A549 treated with ZK216348 at 1 μM for 4 hours (cell line): Measurements from ENCODE around the gene NOVA1. TPM values are rescaled to one million over a fixed set of nuclear protein-coding genes. Genes with fewer than 3 reads are reported as not detected.

Experiments used
- total RNA-seq: library from RNA; stranded (reverse); fragments of 200-300 nt; extraction: Qiagen RNA extraction; gene quantifications from 5 replicates; pipeline ENCODE4 v1.2.3, GENCODE V29; 2022; ENCODE audit warnings: low read depth

The NOVA1 gene, protein sequence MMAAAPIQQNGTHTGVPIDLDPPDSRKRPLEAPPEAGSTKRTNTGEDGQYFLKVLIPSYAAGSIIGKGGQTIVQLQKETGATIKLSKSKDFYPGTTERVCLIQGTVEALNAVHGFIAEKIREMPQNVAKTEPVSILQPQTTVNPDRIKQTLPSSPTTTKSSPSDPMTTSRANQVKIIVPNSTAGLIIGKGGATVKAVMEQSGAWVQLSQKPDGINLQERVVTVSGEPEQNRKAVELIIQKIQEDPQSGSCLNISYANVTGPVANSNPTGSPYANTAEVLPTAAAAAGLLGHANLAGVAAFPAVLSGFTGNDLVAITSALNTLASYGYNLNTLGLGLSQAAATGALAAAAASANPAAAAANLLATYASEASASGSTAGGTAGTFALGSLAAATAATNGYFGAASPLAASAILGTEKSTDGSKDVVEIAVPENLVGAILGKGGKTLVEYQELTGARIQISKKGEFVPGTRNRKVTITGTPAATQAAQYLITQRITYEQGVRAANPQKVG
- 3.5 to 7.6 TPM (median 4.8 TPM) in 5 replicates for total RNA-seq

DNA sequence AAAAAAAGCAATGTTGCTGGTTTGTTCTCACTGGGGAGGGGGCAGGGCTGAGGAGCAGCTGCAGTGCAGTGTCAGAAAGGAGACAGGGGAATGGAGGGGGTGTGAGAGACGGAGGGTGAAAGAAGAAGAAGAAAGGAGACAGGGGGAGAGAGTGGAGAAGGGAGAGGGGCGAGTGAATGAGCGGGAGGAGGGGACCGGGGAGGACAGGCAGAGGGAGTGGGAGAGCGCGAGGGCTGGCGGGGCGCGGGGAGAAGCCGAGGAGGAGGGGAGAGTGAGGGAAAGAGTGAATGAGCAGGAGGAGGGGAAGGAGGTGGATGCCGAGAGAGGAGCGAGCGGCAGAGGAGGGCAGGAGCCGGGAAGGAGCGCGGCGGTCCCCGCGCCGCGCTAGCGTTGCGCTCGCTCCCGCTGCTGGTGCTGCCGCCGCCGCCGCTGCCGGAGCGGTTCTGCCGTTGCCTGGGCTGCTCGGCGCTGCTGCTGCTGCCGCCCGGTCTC lies at the start of gene NOVA1:
Gene NOVA1, minus strand, starts transcription at position 445 of the 492 bp plus-strand sequence. CDS start 597 bp downstream, outside the sequence.

